GM19351 (cell line): ENCODE results near the gene LRRC8C.
A peak's percentile ranks its signal among the peaks of the same experiment; 100 is the strongest.
"Not testable (repeated sequence)": the region's sequence is repeated elsewhere in the genome, so short reads cannot be mapped to it uniquely, and the experiment has no call there.

Experiments
- ATAC-seq: cut with Tn5 transposase; IDR thresholded peaks from one replicate; pipeline ENCODE4 v1.9.1; 2021; ENCODE audit warnings: mild to moderate bottlenecking, moderate library complexity; ENCODE audit not compliant: unreplicated experiment

Gene LRRC8C

DNA sequence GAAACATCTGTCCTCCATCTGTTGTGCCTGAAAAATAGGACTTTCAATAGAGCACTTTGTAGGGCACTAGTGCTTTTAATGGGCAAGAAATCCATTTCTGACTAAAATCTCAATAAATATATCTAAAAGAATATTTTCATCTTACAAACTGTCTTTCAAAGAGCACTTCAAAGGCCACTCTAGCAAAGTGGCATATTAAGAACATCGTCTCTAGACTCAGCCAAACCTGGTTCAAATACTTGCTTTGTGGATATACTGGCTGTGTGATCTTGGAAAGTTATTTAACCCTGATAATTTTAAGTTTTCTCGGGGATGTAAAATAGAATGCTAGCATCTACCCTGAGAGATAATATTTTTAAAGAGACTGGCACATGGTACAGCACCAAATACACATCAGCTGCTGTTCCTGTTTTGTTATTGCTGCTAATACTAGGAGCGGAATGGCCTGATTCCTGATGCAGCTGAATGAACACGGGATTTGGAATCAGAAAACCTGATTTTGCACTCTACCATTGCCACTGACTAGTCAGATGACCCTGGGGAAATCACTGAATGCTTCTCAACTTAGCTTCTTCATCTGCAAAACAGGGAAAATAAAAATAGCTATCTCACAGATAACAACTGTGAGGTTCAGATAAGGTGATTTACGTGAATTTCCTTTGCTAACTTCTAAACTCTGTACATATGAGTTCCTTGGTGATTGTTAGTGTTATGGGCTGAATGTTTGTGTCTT is 25.2 kb upstream of the LRRC8C start:
- no peak for ATAC-seq

DNA sequence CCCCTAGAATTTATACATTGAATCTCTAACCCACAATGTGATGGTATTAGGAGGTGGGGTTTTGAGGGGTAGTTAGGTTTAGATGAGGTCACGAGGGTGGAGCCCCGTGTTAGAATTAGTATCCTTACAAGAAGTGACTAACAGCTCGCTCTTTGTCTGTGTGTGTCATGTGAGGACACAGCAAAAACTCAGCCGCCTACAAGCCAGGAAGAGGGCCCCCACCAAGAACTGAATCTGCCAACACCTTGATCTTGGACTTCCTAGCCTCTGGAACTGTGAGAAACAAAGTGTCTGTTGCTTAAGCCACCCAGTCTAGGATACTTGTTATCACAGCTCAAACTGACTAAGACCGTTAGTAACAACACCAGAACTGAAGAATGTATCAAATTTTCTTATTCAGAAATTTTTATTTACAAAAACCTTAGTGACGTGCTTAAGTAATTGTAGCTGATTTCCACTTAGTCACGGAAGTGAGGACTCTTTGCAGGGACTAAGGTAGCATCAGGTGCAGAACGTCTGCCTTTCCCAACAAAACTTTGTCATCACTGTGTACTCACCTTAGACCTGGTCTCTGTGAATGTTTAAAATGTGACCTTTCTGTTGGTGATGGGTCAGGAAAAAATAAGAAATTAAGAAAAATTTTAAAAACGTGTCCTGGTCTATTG is 24.5 kb upstream of the LRRC8C start:
- ATAC-seq, result no peak

DNA sequence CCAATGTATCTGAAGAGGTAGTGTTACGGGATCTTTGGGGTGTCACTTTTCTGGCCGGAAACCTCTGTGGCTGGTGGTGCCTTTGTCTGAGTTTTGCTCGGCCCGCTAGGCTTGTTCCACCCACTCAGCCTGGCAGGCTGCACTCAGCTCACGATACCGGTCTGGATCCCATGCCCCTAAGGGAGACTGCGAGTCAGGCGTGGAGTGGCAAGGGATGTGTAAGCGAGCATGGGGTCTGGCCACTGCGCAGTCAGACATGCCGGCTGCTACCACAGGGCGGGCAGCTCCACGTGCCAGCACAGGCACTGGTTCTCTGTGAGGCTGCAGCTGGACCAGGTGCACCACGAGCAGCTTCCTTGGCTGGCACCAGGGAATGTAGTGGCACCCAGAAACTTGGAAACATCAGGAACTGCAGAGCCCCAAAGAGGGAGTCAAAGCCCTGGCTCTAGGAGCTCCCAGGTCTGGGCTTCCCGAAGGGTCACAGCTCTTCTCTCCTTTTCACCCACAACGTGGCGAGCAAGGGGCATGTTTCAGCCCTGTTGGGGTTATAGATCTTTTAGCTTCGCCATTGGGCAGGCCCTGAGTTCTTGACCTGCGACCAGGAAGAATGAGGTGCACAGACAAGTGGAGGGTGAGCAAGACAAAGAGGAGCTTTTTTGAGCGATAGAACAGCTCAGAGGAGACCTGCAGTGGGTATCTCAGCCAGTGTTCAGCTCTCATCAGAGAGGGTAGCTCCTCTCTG is 23.8 kb upstream of the LRRC8C start:
- no peak for ATAC-seq

DNA sequence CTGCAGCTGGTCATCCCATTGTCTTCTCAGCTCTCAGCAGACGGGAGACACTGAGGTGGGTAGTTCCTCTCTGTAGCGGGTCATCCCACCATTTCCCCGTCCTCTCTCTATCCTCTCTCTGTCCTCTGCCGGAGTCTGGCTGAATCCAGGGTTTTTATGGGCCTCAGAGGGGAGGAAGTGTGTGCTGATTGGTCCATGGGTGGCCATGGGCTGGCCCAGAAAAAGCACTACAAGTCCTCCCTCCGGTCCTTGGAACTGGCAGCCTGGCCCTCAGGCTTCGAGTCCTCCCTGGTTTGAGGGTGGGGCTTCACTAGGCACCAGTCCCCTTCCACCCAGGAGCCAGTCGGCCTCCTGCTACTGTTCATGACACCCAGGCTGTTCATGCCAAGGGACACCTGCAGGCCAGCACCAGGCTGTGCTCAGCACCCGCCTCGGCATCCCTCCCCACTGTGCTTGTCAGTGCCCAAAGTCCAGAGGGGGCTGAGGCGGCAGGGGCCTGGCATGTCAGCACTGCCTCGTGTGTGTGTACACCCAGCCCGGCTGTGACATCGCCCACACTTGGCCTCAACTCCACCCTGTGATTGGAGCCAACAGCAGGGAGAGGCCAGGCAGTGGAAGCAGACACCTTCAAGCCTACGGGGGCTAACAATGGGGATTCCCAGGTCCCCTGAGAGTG is 23.0 kb upstream of the LRRC8C start:
- no peak for ATAC-seq

DNA sequence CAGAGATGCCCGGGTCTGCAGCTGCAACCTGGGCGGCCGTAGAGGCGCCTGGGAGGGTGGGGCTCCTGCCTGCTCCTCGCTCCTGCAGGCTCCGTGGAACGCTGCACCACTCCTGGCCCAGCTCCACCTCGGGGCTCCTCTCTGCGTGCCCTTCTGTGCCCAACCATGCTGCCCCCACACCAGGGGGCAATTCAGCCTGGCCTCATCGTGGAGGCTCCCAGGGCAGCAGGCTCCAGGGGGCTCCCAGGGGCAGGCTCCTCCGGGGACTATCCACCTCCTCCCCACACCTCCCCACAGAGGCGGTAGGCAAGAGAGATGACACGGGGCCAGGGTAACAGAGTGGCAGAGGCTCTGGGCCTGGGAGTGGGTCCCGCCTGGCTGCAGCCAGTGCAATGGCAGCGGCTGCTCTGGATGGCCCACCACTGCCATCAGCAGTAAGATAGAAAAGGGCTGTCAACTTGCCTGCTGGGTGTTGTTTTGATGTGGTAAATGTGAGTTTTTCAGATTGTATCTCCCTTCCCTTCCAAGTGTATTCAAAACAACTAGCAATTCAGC is 22.4 kb upstream of the LRRC8C start:
- no peak for ATAC-seq

DNA sequence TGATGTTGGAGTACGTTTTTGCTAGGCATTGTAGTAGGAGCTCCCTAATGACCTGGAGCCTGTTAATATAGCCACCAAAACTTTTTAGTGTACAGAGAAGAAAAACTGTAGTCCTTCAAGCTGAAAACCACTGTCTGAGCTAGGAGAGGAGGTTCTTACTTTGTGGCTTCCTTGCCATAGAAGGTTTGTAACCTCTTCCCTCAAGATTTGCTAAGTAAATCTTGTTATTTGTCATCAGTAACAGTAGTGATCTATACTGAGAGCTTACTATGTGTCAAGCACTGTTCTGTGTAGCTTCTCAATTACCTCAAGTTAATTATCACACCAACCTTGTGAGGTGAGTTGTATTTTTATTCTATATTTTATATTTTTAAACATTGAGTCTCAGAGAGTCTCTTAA is 21.2 kb upstream of the LRRC8C start:
- peak; percentile 97 for ATAC-seq

DNA sequence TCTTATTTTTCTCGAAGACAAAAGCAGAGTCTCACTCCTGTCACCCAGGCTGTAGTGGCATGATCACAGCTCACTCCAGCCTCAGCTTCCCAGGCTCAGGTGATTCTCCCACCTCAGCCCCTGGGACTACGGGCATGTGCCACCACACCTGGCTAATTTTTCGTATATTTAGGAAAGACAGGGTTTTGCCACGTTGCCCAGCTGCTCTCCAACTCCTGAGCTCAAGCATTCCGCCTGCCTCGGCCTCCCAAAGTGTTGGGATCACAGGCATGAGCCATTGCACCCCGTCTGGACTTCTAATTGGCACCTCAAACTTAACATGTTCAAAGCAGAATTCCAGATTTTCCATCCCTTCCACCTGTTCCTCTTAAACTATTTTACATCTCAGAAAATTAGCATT is 19.0 kb upstream of the LRRC8C start:
- no peak for ATAC-seq

DNA sequence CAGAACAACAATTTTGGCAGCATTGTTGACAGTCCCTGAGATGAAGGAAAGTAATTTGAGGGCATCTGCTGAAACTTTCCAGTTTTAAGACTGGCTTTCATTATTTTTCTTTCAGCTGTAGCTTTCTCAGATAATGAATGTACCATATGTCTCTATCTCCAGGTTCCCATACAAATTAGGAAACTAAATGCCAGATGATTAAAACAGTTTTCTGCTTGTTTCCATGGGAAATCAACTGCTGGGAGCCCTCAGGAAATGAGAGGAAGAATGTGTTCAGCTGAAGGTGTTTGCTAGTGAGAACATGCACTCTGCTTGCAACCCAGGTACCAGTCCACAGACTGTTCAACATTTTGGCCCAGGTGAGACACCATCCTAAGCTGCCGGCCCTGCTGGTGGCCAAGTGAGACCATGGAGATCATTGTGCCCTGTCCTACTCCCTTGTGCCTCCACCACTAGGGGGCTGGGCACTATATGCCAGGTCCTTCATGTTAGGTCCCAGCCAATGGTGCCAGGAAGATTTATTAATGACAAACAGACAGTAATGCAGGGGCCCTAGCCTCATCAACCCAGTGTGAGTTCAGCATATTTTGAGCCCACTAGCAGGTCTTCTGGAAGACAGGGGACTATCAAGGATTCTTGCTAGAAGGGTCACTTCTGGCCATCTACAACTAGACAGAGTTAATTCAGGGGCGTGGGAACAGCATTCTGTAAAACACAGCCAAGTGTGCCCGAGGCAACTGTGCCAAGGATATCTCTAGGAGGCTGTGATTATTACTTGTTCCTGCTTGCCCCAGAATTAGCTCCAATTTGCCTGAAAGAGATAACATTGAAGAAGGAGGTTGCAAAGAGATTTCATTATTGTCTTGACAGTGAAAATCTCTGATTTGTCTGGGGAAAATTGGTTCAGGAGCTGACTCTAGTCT is 17.0 kb upstream of the LRRC8C start:
- no peak for ATAC-seq

DNA sequence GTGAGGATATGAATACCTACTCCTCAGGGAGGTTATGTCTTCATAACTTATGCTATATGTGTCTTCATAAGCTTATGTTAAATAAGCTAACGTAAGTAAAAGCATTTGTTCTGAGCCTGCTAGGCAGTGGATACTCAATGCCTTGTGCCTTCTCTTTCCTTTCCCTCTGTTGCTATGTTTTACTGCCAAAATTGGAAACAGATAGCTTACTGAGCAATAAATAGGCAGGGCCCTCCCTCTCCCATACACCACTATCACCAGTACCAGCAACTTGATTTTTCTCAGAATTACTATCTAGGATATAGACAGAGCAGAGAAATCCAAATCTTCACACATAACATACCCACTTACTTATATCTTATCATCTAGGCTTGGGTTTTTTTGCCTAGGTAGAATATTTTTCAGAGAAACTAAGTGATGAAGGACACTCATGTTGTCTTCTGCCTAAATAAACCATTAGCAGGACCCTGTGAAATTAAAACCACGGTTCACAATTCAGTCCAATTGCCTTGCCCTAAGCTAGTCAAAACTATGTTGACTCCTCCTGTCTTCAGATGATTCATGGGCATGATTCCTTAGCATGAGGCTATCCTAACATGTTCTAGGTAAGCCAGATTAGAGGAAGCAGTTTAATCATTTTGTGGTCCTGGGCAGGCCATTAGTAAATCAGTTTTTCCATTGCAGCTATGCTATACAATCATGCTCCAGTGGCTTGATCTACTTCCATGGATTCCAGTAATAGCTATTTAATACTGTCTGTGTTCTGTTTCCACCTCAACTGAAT is 15.9 kb upstream of the LRRC8C start:
- ATAC-seq, result no peak

DNA sequence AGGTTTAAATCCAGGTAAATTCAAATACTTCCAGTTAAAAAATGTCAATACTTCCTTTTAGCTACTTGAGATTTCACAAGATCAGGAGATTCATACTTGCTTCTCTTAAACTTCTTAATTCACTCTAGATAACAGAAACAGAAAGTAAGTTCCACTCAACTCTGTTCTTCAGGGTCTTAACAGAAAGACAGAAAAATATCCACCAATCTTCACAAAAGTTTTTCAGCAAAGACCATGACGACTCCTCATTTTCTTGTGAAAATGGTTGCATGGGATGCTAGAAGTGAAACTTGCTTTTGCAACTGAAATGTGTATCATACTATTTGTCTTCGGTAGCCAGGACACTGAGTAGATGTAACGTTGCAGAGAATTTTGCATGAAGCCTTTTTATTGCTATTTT is 12.3 kb upstream of the LRRC8C start:
- no peak for ATAC-seq

DNA sequence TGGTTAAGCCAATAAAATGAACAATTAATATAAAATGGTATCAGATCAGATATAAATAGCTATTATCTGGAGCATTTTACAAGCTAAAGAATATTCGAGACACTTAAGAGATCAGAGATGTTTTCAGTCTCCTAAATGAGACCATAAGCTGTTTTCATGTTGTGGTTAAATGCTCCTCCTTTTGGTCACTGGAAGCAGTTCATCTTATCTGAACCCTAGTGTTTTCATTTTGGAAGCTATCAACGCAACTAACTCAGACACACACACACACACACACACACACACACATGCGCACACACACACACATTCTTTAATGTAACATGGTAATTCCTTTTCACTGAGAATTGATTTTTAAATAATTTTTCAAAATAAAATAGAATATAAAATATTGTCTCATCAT is 10.0 kb upstream of the LRRC8C start:
- no peak for ATAC-seq

DNA sequence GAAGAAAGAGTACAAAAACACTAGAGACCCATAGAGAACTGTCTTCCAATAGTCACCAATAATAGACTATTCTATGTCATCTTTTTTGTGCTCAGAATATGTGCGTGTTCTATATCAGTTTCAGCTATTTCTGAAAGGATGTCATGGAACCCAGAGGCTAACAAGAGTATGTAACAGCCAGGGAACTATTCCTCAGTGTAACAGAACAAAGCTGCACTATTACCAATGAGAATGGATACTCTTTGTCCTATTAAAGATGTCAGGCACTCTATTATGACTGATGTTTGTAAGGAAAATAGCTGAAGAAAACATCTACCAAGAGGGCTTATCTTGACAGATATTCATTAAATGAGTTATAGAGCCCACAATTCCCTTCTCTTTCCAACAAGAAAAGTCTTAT is 8.6 kb upstream of the LRRC8C start:
- no peak for ATAC-seq

DNA sequence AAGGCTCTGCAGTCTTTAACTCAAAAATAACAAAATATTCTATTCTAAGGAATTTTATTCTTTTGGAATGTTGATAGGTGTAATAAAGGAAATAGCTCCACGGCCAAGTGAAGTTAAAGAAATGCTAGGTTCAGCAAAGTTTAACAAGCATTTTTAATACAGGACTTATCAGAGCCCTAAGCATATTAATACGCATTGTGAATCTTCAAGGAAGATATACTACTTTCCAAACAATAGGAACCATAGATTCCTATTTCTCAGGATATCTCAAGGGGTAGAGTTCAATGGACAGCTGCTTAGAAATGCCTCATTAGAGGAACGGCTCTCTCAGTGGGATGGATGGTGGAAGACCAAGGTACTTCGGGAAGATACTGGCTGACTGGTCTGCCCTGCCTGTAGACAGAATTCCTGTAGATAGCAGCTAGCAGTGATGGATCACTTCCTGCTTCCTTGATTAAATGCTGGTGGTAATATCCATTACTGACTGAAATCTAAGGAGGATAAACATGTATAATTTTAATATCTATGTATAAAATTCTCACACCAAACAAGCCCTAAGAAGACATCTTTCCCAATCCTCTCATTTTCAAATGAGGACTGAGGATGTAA is 8.1 kb upstream of the LRRC8C start:
- ATAC-seq, result no peak

DNA sequence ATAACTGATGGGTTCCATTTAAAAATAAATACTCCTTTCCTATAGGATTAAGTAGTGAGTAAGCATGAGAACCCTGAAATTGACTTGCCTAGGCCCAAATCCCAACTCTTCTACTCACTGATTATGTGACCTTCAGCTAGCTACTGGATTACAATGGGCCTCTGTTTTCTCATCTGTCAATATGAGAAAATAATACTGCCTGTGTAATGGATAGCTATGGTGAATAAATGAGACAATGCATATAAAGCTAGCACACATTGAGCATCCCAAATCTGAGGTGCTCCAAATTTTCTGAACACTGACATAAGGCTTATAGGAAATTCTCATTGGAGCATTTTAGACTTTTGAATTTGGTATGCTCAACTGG is 5.3 kb upstream of the LRRC8C start:
- ATAC-seq, result no peak

DNA sequence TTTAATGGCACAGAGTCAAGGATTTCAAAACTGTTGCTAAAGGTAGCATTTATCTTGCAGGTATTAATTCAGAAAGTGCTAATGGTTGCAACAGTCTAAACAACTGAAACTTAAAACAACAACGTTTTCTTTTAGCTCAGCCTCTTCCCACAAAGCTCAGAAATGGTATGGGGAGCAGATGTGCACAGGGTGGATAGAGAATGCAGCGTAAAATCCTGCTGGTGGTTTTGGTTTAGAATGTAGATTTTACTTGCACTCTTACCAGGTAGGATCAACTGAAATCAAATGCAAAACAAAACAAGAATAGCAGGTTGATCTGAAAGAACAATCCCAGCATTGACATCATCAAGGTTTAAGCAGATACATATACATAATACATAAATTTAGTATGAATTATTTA is 3.8 kb upstream of the LRRC8C start:
- ATAC-seq, result no peak

DNA sequence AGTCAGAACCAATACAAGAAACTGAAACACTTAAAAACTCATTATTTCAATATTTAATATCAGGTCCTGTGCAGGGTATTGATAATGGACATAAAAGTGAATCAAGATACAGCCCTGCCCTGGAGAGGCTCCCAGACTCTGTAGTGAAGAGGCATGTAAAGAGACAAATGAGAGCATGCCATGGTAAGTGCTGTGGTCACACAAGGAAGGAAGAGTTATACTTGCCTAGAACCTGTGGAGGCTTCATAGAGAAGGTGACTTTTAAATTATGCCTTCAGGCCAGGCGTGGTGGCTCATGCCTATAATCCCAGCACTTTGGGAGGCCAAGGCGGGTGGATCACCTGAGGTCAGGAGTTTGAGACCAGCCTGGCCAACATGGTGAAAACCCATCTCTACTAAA is 3.3 kb upstream of the LRRC8C start:
- not testable (repeated sequence) for ATAC-seq

DNA sequence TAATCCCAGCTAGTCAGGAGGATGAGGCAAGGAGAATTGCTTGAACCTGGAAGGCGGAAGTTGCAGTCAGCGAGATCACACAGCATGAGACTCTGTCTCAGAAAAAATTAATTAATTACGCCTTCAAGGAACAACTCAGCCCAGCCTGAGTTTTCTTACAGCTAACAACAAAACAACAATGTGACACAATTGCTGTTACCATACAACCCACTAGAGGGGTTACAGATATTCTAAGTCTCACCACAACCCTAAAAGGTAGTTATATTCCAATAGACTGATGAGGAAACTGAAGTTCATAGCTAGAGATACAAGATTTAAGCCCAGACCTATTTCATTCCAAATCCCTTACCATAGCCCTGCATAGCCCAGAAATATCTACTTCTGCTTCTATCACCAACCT is 2.9 kb upstream of the LRRC8C start:
- no peak for ATAC-seq

DNA sequence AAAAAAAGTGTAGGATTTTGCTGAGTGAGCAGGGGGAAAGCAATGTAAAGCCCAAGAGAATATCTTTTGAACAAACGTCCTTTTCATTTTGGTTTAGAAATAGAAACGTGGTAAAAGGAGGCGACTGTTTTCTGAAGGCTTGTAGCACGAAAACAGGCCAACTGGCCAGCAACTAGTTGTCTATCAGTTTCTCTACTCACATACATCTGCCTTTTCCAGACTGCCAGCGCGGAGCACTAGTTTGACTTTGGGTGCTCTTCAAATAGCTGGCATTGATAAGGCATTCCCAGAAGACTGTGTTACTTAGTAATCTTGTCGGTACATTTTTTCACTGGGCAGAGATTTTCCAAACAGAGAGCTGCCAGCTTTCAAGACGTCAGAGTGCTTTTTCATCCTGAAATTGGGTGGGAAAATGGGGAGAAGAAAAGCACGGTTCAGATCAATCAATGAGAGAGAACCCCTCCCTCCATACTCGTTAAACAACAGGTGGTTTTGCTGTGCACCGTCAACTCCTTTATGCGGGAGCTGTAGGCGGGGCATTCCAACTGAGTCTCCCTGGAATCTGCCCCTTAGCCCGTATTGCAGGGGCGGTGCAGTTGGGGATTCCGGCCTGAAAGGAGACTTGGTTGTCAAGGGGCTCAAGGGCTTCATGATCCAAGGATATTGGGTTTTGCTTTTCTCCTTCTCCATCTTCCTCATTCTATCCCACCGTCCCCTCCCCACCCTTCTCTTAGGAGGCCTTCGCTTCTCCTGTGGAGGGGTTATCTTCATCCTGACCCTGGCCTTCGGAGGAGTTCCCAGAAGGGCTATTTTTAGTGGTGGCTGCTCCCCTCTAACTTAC is 884 bp upstream of the LRRC8C start:
- ATAC-seq, result no peak
